ENCODE results near the gene CDK19. TPM values are rescaled to one million over a fixed set of nuclear protein-coding genes. Genes with fewer than 3 reads are reported as not detected.

CDK19 gene
- polyA plus RNA-seq, 1 donor from 2014 or later, result 40.7 TPM

- Histone ChIP-seq H3F3A (ENCODE audit: insufficient read depth, low read length, poor library complexity, severe bottlenecking) (no peaks in the 10 kb centered on the region), H3K79me2 (replicated peaks; ENCODE audit: insufficient read depth, low read length) (no peaks in the 10 kb centered on the region), H3K4me3 (ENCODE audit: low read length) (no peak overlapping the region), H3K36me3 (ENCODE audit: insufficient read depth, low read length) (no peaks in the 10 kb centered on the region), H3K27ac (ENCODE audit: low read length) (no peak overlapping the region), H3K9me3 (ENCODE audit: low read length) (no peaks in the 10 kb centered on the region), H2AFZ (ENCODE audit: low read depth, low read length) (no peak overlapping the region), H4K20me1 (ENCODE audit: insufficient read depth) (no peaks in the 10 kb centered on the region), H3K27me3 (ENCODE audit: insufficient read depth, low read depth, low read length) (no peaks in the 10 kb centered on the region), H3K4me2 (ENCODE audit: low read length) (no peak overlapping the region), H3K9me2 (ENCODE audit: insufficient read depth, low read length) (no peaks in the 10 kb centered on the region), H3K9ac (ENCODE audit: low read length) (no peak overlapping the region)
- TF ChIP-seq TAF1 (IDR thresholded peaks at IDR 0.05; ENCODE audit: low read depth), result no peak
- no peak for TF ChIP-seq EZH2 (IDR thresholded peaks at IDR 0.05; ENCODE audit: borderline replicate concordance, insufficient read depth, low read length, poor library complexity, severe bottlenecking)
Measured at GRCh38 chr6:110593637-110594036, 221.6 kb downstream of the CDK19 start.

GRCh38 chr6:110592765-110593164, 222.5 kb downstream of the CDK19 start:
- Histone ChIP-seq H3K9ac (ENCODE audit: low read length) (no peak overlapping the region), H3K4me2 (ENCODE audit: low read length) (no peak overlapping the region), H3K79me2 (replicated peaks; ENCODE audit: insufficient read depth, low read length) (no peaks in the 10 kb centered on the region), H3K4me3 (ENCODE audit: low read length) (no peak overlapping the region), H3K9me2 (ENCODE audit: insufficient read depth, low read length) (no peaks in the 10 kb centered on the region), H3K27me3 (ENCODE audit: insufficient read depth, low read depth, low read length) (no peaks in the 10 kb centered on the region), H3K27ac (ENCODE audit: low read length) (no peak overlapping the region), H2AFZ (ENCODE audit: low read depth, low read length) (no peak overlapping the region), H4K20me1 (ENCODE audit: insufficient read depth) (no peaks in the 10 kb centered on the region), H3K9me3 (ENCODE audit: low read length) (no peaks in the 10 kb centered on the region), H3F3A (ENCODE audit: insufficient read depth, low read length, poor library complexity, severe bottlenecking) (no peaks in the 10 kb centered on the region), H3K36me3 (ENCODE audit: insufficient read depth, low read length) (no peaks in the 10 kb centered on the region)
- TF ChIP-seq EP300 (conservative IDR thresholded peaks at IDR 0.05; ENCODE audit: poor library complexity, severe bottlenecking) (no peak), POLR2AphosphoS5 (IDR thresholded peaks at IDR 0.05) (no peak), RAD21 (conservative IDR thresholded peaks at IDR 0.05) (no peak), CTCF (IDR thresholded peaks at IDR 0.05; ENCODE audit: poor library complexity, severe bottlenecking) (no peak), SMC3 (conservative IDR thresholded peaks at IDR 0.05; ENCODE audit: poor library complexity) (no peak), REST (IDR thresholded peaks at IDR 0.05; ENCODE audit: borderline replicate concordance) (no peak)

GRCh38 chr6:110590821-110591351, 224.4 kb downstream of the CDK19 start:
- Histone ChIP-seq H3K9me3 (ENCODE audit: low read length) (no peaks in the 10 kb centered on the region), H3K36me3 (ENCODE audit: insufficient read depth, low read length) (no peaks in the 10 kb centered on the region), H3K9me2 (ENCODE audit: insufficient read depth, low read length) (no peaks in the 10 kb centered on the region), H3K27me3 (ENCODE audit: insufficient read depth, low read depth, low read length) (no peaks in the 10 kb centered on the region), H3K27ac (ENCODE audit: low read length) (no peak overlapping the region), H2AFZ (ENCODE audit: low read depth, low read length) (no peak overlapping the region), H3K4me2 (ENCODE audit: low read length) (no peak overlapping the region), H3K79me2 (replicated peaks; ENCODE audit: insufficient read depth, low read length) (no peaks in the 10 kb centered on the region), H3F3A (ENCODE audit: insufficient read depth, low read length, poor library complexity, severe bottlenecking) (no peaks in the 10 kb centered on the region), H3K9ac (ENCODE audit: low read length) (no peak overlapping the region), H4K20me1 (ENCODE audit: insufficient read depth) (no peaks in the 10 kb centered on the region), H3K4me3 (ENCODE audit: low read length) (no peak overlapping the region)
- TF ChIP-seq TAF1 (IDR thresholded peaks at IDR 0.05; ENCODE audit: low read depth), result no peak
- TF ChIP-seq EP300 (conservative IDR thresholded peaks at IDR 0.05; ENCODE audit: poor library complexity, severe bottlenecking), result no peak

Data from neural cell (in vitro differentiated cells).